Esophagus squamous epithelium (tissue), 4 donors: ENCODE measurements around the gene PSEN1.

Source experiments
- POLR2A ChIP-seq, 4 donors: fragments of 450-650 bp; IDR thresholded peaks; one replicate each; pipeline ENCODE4 v1.6.1; 2017; ENCODE audit warnings: antibody characterized with exemption in 4 of 4, mild to moderate bottlenecking in 4 of 4, moderate library complexity in 3 of 4
- TF ChIP-seq, protein P1 (sequence below), 6 experiments: fragments of 450-650 bp in 4 of 6; fragments of 200-600 bp in 2 of 6; sonication (generic) in 2 of 6; IDR thresholded peaks; one replicate each; pipeline ENCODE4 v1.5.1; 2016 to 2019; ENCODE audit warnings: antibody characterized with exemption in 6 of 6, mild to moderate bottlenecking in 4 of 6, moderate library complexity in 4 of 6

GRCh38 chr14:73097421-73097820, 38.9 kb upstream of the PSEN1 start:
- TF ChIP-seq, protein P1, sequence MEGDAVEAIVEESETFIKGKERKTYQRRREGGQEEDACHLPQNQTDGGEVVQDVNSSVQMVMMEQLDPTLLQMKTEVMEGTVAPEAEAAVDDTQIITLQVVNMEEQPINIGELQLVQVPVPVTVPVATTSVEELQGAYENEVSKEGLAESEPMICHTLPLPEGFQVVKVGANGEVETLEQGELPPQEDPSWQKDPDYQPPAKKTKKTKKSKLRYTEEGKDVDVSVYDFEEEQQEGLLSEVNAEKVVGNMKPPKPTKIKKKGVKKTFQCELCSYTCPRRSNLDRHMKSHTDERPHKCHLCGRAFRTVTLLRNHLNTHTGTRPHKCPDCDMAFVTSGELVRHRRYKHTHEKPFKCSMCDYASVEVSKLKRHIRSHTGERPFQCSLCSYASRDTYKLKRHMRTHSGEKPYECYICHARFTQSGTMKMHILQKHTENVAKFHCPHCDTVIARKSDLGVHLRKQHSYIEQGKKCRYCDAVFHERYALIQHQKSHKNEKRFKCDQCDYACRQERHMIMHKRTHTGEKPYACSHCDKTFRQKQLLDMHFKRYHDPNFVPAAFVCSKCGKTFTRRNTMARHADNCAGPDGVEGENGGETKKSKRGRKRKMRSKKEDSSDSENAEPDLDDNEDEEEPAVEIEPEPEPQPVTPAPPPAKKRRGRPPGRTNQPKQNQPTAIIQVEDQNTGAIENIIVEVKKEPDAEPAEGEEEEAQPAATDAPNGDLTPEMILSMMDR (IDR thresholded peaks at IDR 0.05) = no peak
- TF ChIP-seq POLR2A (IDR thresholded peaks at IDR 0.05) = no peak
